SU-DHL-6 (cell line): ENCODE data around the gene UTS2B.

ENCODE experiments used
- EZH2phosphoT487 ChIP-seq: fragments of 200-600 bp; sonication (generic), shearing (Covaris generic); conservative IDR thresholded peaks from 2 replicates; pipeline ENCODE4 v1.6.1; 2018; ENCODE audit warnings: mild to moderate bottlenecking, antibody characterized with exemption, low read length, moderate library complexity, mixed read lengths
- TF ChIP-seq, protein P1 (sequence below): fragments of 200-600 bp; sonication (generic); IDR thresholded peaks from one replicate; pipeline ENCODE4 v1.5.1; 2017; ENCODE audit warnings: antibody characterized with exemption, mild to moderate bottlenecking, low read length, moderate library complexity; ENCODE audit not compliant: insufficient read depth, poor library complexity, severe bottlenecking

DNA sequence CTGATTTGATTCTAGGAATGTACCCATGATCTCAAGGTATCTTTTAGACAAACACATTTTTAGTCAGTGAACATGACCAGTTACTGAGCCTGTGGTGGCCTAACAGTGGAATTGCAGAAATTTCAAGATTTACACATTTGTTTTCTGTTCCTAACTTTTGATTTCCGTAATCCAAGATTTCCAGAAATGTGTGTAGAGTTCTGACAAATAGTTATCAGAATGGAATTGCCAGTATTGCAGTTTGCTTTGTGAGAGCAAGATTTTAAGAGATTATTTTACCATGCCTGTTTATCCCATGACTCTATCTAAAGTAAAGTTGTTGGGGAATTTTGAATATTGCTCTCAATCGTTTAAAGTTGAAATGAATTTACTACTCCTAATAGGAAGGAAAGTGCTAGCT lies 11.7 kb upstream of the UTS2B start:
- TF ChIP-seq, protein P1, sequence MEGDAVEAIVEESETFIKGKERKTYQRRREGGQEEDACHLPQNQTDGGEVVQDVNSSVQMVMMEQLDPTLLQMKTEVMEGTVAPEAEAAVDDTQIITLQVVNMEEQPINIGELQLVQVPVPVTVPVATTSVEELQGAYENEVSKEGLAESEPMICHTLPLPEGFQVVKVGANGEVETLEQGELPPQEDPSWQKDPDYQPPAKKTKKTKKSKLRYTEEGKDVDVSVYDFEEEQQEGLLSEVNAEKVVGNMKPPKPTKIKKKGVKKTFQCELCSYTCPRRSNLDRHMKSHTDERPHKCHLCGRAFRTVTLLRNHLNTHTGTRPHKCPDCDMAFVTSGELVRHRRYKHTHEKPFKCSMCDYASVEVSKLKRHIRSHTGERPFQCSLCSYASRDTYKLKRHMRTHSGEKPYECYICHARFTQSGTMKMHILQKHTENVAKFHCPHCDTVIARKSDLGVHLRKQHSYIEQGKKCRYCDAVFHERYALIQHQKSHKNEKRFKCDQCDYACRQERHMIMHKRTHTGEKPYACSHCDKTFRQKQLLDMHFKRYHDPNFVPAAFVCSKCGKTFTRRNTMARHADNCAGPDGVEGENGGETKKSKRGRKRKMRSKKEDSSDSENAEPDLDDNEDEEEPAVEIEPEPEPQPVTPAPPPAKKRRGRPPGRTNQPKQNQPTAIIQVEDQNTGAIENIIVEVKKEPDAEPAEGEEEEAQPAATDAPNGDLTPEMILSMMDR = no peak
- no peak for TF ChIP-seq EZH2phosphoT487
